ENCODE data around the gene FAM89B.

Gene FAM89B

DNA sequence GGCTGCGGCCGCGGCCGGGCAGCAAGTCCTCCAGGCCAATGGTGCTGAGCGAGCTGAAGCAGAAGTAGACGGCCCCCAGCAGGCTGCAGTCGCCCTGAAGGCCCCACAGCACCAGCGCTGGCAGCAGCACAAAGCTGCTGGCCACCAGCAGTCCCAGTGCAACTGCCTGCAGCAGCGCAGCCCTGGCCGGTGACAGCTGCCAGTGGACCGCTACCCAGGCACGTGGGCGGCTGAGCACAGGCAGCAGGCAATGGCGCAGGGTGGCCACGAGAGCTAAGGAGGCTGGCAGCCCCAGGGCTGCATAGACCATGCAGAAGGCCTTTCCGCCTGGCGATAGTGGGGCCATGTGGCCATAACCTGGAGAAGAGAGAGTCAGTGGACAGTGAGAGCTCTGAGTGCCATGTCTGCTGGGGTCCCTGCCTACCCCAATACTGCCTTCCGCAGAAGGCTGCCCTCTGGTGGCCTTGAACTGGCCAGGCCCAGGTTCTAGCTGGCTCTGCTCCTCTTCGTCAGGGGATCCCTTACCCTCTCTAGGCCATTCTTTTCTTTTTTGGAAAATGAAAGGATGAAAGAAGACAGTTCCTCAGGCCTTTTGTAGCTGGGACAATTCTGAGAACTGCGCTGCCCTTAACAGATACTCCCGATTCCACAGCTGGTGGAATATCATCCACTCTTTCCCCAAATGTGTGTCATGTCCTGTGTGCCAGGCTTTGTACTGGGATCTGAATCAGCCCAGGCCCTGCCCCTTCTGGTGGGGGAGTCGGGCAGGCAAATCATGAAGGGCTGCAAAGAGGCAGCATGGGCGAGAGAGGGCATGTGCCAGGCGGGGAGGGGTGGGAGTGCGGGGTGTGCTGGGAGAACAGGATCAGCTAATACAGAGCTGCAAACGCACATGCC is 21.4 kb downstream of the FAM89B start:
- H3K27ac ChIP-seq (ENCODE audit: low read length), result no peak overlapping the region
- no peaks in the 10 kb centered on the region for H3K79me2 ChIP-seq (ENCODE audit: insufficient read depth, low read length)
- H3K9ac ChIP-seq (ENCODE audit: low read depth, low read length), result no peak overlapping the region
- no peak overlapping the region for H3K4me3 ChIP-seq (ENCODE audit: low read depth in 1 of 2, low read length in 2 of 2)
- no peaks in the 10 kb centered on the region for H3K9me3 ChIP-seq (ENCODE audit: insufficient read depth, low read length, severe bottlenecking)
- H4K20me1 ChIP-seq (ENCODE audit: insufficient read depth, low read length), result no peaks in the 10 kb centered on the region; the same call in 1 of the 2 replicates
- no peak for TF ChIP-seq EZH2 (IDR thresholded peaks at IDR 0.05; ENCODE audit: borderline replicate concordance, low read depth, low read length, severe bottlenecking)
- TF ChIP-seq, protein P1, sequence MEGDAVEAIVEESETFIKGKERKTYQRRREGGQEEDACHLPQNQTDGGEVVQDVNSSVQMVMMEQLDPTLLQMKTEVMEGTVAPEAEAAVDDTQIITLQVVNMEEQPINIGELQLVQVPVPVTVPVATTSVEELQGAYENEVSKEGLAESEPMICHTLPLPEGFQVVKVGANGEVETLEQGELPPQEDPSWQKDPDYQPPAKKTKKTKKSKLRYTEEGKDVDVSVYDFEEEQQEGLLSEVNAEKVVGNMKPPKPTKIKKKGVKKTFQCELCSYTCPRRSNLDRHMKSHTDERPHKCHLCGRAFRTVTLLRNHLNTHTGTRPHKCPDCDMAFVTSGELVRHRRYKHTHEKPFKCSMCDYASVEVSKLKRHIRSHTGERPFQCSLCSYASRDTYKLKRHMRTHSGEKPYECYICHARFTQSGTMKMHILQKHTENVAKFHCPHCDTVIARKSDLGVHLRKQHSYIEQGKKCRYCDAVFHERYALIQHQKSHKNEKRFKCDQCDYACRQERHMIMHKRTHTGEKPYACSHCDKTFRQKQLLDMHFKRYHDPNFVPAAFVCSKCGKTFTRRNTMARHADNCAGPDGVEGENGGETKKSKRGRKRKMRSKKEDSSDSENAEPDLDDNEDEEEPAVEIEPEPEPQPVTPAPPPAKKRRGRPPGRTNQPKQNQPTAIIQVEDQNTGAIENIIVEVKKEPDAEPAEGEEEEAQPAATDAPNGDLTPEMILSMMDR (IDR thresholded peaks at IDR 0.05; ENCODE audit: borderline replicate concordance, extremely low read depth, low read length, poor library complexity, severe bottlenecking), result peak; percentile 81
- no peaks in the 10 kb centered on the region for H3K4me1 ChIP-seq (ENCODE audit: insufficient read depth, low read length)
- DNase-seq (peak; percentile 59), ATAC-seq (ENCODE audit: insufficient read depth, low read depth) (peak; percentile 77)
- H2AFZ ChIP-seq (ENCODE audit: low read depth, low read length), result no peak overlapping the region
- H3K4me2 ChIP-seq (ENCODE audit: insufficient read depth, low read length), result no peak overlapping the region
- H3K36me3 ChIP-seq (ENCODE audit: insufficient read depth, low read length), result peaks cover 48% of the 10 kb centered on the region
- no peaks in the 10 kb centered on the region for H3K27me3 ChIP-seq (ENCODE audit: insufficient read depth, low read length, poor library complexity)

DNA sequence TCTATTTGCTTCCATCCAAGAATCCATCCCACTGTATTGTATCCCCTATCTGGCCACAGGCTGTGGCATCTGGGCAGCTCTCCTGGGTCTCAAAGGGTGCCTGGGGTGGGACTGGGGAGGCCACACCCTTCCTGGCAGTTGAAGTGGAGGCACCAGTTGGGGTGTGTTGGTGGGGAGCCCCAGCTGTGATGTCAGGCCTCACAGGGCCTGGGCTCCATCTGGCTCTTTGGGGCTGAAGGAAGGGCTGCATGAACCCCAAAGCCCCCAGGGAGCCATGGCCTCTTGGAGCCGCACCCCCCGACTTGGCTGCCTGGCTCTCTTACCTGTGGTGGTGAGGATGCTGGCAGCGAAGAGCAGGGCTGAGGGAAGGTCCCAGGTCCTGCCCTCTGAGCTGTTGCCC is 22.8 kb downstream of the FAM89B start:
- ATAC-seq (ENCODE audit: insufficient read depth, low read depth) (peak; percentile 5; the same call in 1 of the 3 replicates), DNase-seq (no peak)
- H3K27me3 ChIP-seq (ENCODE audit: insufficient read depth, low read length, poor library complexity), result no peaks in the 10 kb centered on the region
- H3K36me3 ChIP-seq (ENCODE audit: insufficient read depth, low read length), result peaks cover 46% of the 10 kb centered on the region
- no peak overlapping the region for H2AFZ ChIP-seq (ENCODE audit: low read depth, low read length)
- no peak overlapping the region for H3K4me3 ChIP-seq (ENCODE audit: low read depth in 1 of 2, low read length in 2 of 2)
- H4K20me1 ChIP-seq (ENCODE audit: insufficient read depth, low read length), result no peaks in the 10 kb centered on the region; the same call in 1 of the 2 replicates
- H3K9ac ChIP-seq (ENCODE audit: low read depth, low read length), result no peak overlapping the region
- no peaks in the 10 kb centered on the region for H3K9me3 ChIP-seq (ENCODE audit: insufficient read depth, low read length, severe bottlenecking)
- no peak for TF ChIP-seq EZH2 (IDR thresholded peaks at IDR 0.05; ENCODE audit: borderline replicate concordance, low read depth, low read length, severe bottlenecking)
- TF ChIP-seq, protein P1 (IDR thresholded peaks at IDR 0.05; ENCODE audit: borderline replicate concordance, extremely low read depth, low read length, poor library complexity, severe bottlenecking), result no peak
- H3K4me1 ChIP-seq (ENCODE audit: insufficient read depth, low read length), result no peaks in the 10 kb centered on the region
- H3K4me2 ChIP-seq (ENCODE audit: insufficient read depth, low read length), result no peak overlapping the region
- H3K79me2 ChIP-seq (ENCODE audit: insufficient read depth, low read length), result no peaks in the 10 kb centered on the region
- H3K27ac ChIP-seq (ENCODE audit: low read length), result no peak overlapping the region

DNA sequence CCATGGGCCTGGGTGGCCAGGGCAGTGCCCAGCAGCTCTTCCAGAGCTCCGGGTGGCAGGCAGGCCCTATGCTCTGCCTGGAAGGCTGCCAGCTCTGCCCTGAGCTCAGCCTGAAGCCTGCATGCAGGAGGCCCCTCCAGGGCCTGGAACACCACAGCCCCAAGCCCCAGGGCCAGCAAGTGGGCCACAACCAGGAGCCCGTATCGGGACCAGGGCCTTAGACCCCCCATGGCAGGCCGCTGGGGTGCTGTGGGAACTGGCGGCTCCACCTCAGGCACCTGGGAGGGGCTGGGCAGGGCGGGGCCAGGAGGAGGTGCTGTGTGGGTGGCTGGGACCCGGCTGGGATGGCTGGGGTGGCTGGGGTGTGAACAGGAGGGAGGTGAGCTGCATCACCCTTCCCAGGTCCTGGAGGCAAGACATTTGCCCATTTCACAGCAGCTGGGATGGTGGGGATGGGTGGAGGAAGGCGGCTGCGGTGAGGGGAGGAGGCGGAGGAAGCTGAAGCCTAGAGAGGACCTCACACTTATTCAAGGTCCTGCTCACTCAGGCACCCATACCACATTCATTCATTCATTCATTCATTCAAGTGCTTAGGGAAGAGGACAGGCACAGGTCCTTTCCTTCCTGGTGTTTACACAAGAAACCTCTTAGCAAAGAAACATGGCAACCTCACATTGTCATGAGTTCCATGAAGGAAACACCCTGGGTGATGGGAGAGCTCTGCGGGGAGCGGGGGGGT is 23.4 kb downstream of the FAM89B start, which contains the start of gene KCNK7:
Gene KCNK7, minus strand, starts transcription at position 258 of the 739 bp plus-strand sequence. Its CDS starts 28 bp downstream, at position 230.
- H4K20me1 ChIP-seq (ENCODE audit: insufficient read depth, low read length), result no peaks in the 10 kb centered on the region; the same call in 1 of the 2 replicates

More for the DNA sequence above, 23.4 kb downstream of the FAM89B start, which contains the start of gene KCNK7:
- Histone ChIP-seq H3K9me3 (ENCODE audit: insufficient read depth, low read length, severe bottlenecking) (no peaks in the 10 kb centered on the region), H3K79me2 (ENCODE audit: insufficient read depth, low read length) (no peaks in the 10 kb centered on the region), H3K4me1 (ENCODE audit: insufficient read depth, low read length) (no peaks in the 10 kb centered on the region), H3K9ac (ENCODE audit: low read depth, low read length) (no peak within 1 kb of the TSS), H3K27ac (ENCODE audit: low read length) (no peak within 1 kb of the TSS), H3K4me2 (ENCODE audit: insufficient read depth, low read length) (no peak within 1 kb of the TSS), H3K27me3 (ENCODE audit: insufficient read depth, low read length, poor library complexity) (no peaks in the 10 kb centered on the region), H3K36me3 (ENCODE audit: insufficient read depth, low read length) (peaks cover 40% of the 10 kb centered on the region), H2AFZ (ENCODE audit: low read depth, low read length) (no peak within 1 kb of the TSS), H3K4me3 (ENCODE audit: low read depth in 1 of 2, low read length in 2 of 2) (no peak within 1 kb of the TSS)
- DNase-seq, result no peak
- ATAC-seq (ENCODE audit: insufficient read depth, low read depth), result 0 out of 3 replicates have a peak, but pooled peaks have one; percentile 1
- TF ChIP-seq, protein P1 (IDR thresholded peaks at IDR 0.05; ENCODE audit: borderline replicate concordance, extremely low read depth, low read length, poor library complexity, severe bottlenecking), result no peak
- no peak for TF ChIP-seq EZH2 (IDR thresholded peaks at IDR 0.05; ENCODE audit: borderline replicate concordance, low read depth, low read length, severe bottlenecking)

Measured in DND-41 (cell line).